HCT116 (cell line): ENCODE measurements around the gene HEY2. TPM values are rescaled to one million over a fixed set of nuclear protein-coding genes. Genes with fewer than 3 reads are reported as not detected.

Experiments used
- ATAC-seq: fragments of 200-7000 bp; cut with Tn5 transposase; 2 replicates; pipeline ENCODE4 v1.9.1; 2020; ENCODE audit warnings: mild to moderate bottlenecking, moderate library complexity
- BruUV-seq: library from RNA; stranded (reverse); fragments of 400-500 nt; replicated peaks from 2 replicates; lab custom pipeline; 2021; lab: Mats Ljungman, UMichigan
- CTCF ChIA-PET: fragments of 300-600 bp; sonication (Branson Sonifier 250); formaldehyde crosslinking; loops from one replicate; lab custom pipeline; 2021; ENCODE audit warnings: antibody characterized with exemption; lab: Charles Lee
- POLR2A ChIA-PET: fragments of 300-600, 350-600 bp; sonication (Branson Sonifier 250); formaldehyde crosslinking; loops from one replicate; lab custom pipeline; 2021; ENCODE audit warnings: antibody characterized with exemption; lab: Charles Lee
- RAD21 ChIA-PET, 2 experiments: fragments of 300-600 bp; sonication (Branson Sonifier 250); formaldehyde crosslinking; loops; one replicate each; lab custom pipeline; 2023; ENCODE audit warnings: low total read pairs in 2 of 2; ENCODE audit not compliant: uncharacterized antibody in 2 of 2, unreplicated experiment in 2 of 2, low non-redundant PET in 1 of 2; lab: Charles Lee
- DNase-seq: peaks from one replicate; pipeline ENCODE4 v3.0.0-alpha.2; 2010; ENCODE audit warnings: low read depth, low spot score
- H2AFZ ChIP-seq: fragments of 200-600 bp; shearing (Covaris generic), sonication (generic); 2 replicates; pipeline ENCODE4 v1.6.1; 2017; ENCODE audit warnings: low read depth, mixed run types, mixed read lengths, antibody characterized with exemption, low read length; ENCODE audit not compliant: poor library complexity, severe bottlenecking
- H3K27ac ChIP-seq: 2 replicates; pipeline ENCODE4 v1.5.1; 2012; ENCODE audit warnings: low read depth, low read length
- H3K27me3 ChIP-seq: fragments of 200-600 bp; sonication (generic); 2 replicates; pipeline ENCODE4 v1.6.1; 2016; ENCODE audit warnings: mixed run types, low read length, mixed read lengths; ENCODE audit not compliant: insufficient read depth
- H3K36me3 ChIP-seq, 2 experiments: fragments of 200-500 bp in 1 of 2; fragments of 200-600 bp in 1 of 2; sonication (Bioruptor generic) in 1 of 2; sonication (generic) in 1 of 2; 2 replicates each; pipeline versions ENCODE4 v1.5.1 to v1.6.1; 2014 to 2016; ENCODE audit warnings: low read length in 2 of 2, inconsistent platforms in 1 of 2, mixed read lengths in 1 of 2, mixed run types in 1 of 2; ENCODE audit not compliant: insufficient read depth in 2 of 2, control insufficient read depth in 1 of 2
- H3K4me1 ChIP-seq, 2 experiments: fragments of 200-600 bp in 1 of 2; sonication (generic) in 1 of 2; 2 replicates each; pipeline versions ENCODE4 v1.5.1 to v1.6.1; 2012 to 2017; ENCODE audit warnings: low read length in 2 of 2, inconsistent platforms in 1 of 2, mild to moderate bottlenecking in 1 of 2, mixed read lengths in 1 of 2, mixed run types in 1 of 2, moderate library complexity in 1 of 2; ENCODE audit not compliant: insufficient read depth in 2 of 2, control insufficient read depth in 1 of 2
- H3K4me2 ChIP-seq: fragments of 200-600 bp; sonication (generic); 2 replicates; pipeline ENCODE4 v1.6.1; 2017; ENCODE audit warnings: mixed run types, low read length, mixed read lengths
- H3K4me3 ChIP-seq, 2 experiments: fragments of 200-600 bp in 1 of 2; sonication (generic) in 1 of 2; replicated peaks in 1 of 2; 2 replicates each; pipeline ENCODE4 v1.5.1; 2011 to 2016; ENCODE audit warnings: low read length in 2 of 2, control low read depth in 1 of 2, low read depth in 1 of 2, mild to moderate bottlenecking in 1 of 2, mixed read lengths in 1 of 2, mixed run types in 1 of 2
- H3K79me2 ChIP-seq: fragments of 200-600 bp; sonication (generic); 2 replicates; pipeline ENCODE4 v1.6.1; 2017; ENCODE audit warnings: mild to moderate bottlenecking, mixed run types, low read length, moderate library complexity, mixed read lengths; ENCODE audit not compliant: insufficient read depth
- H3K9ac ChIP-seq: fragments of 200-600 bp; sonication (generic); 2 replicates; pipeline ENCODE4 v1.6.1; 2016; ENCODE audit warnings: low read length, mixed read lengths
- H3K9me2 ChIP-seq: fragments of 200-600 bp; sonication (generic), shearing (Covaris generic); 2 replicates; pipeline ENCODE4 v1.6.1; 2017; ENCODE audit warnings: mixed run types, mild to moderate bottlenecking, moderate library complexity; ENCODE audit not compliant: insufficient read depth
- H3K9me3 ChIP-seq, 2 experiments: fragments of 200-500 bp in 1 of 2; fragments of 200-600 bp in 1 of 2; sonication (Bioruptor generic) in 1 of 2; sonication (generic) in 1 of 2; 2 replicates each; pipeline ENCODE4 v1.6.1; 2014 to 2017; ENCODE audit warnings: low read length in 2 of 2, mixed read lengths in 2 of 2, inconsistent platforms in 1 of 2, low read depth in 1 of 2, mild to moderate bottlenecking in 1 of 2, mixed run types in 1 of 2, moderate library complexity in 1 of 2; ENCODE audit not compliant: control insufficient read depth in 1 of 2, insufficient read depth in 1 of 2
- H4K20me1 ChIP-seq: fragments of 200-600 bp; sonication (generic), shearing (Covaris generic); 2 replicates; pipeline ENCODE4 v1.6.1; 2017; ENCODE audit warnings: mixed run types, mild to moderate bottlenecking, moderate library complexity; ENCODE audit not compliant: insufficient read depth
- ATF3 ChIP-seq: IDR thresholded peaks from 2 replicates; pipeline ENCODE4 v1.6.1; 2012
- CBX3 ChIP-seq: IDR thresholded peaks from 2 replicates; pipeline ENCODE4 v1.6.1; 2012; ENCODE audit warnings: low read depth
- ELF1 ChIP-seq: IDR thresholded peaks from 2 replicates; pipeline ENCODE4 v1.6.1; 2012; ENCODE audit warnings: low read depth, borderline replicate concordance
- EZH2 ChIP-seq: fragments of 200-600 bp; sonication (generic); IDR thresholded peaks from 2 replicates; pipeline ENCODE4 v1.6.1; 2017; ENCODE audit warnings: antibody characterized with exemption, mixed run types
- FOSL1 ChIP-seq: IDR thresholded peaks from 2 replicates; pipeline ENCODE4 v1.6.1; 2012; ENCODE audit warnings: low read depth
- JUND ChIP-seq: IDR thresholded peaks from 2 replicates; pipeline ENCODE4 v1.6.1; 2012
- POLR2AphosphoS5 ChIP-seq: IDR thresholded peaks from 2 replicates; pipeline ENCODE4 v1.6.1; 2011; ENCODE audit warnings: mild to moderate bottlenecking, low read depth, low read length, moderate library complexity
- SP1 ChIP-seq: IDR thresholded peaks from 2 replicates; pipeline ENCODE4 v1.6.1; 2012; ENCODE audit warnings: low read depth
- ZBTB33 ChIP-seq: IDR thresholded peaks from 2 replicates; pipeline ENCODE4 v1.6.1; 2011; ENCODE audit warnings: mild to moderate bottlenecking, low read length, moderate library complexity; ENCODE audit not compliant: insufficient replicate concordance; ENCODE audit errors: extremely low read depth
- ZFX ChIP-seq: fragments of 450-650 bp; IDR thresholded peaks from 2 replicates; pipeline ENCODE4 v1.6.1; 2017
- ZNF274 ChIP-seq: fragments of 200-500 bp; sonication (Bioruptor generic); IDR thresholded peaks from 2 replicates; pipeline ENCODE4 v1.6.1; 2014; ENCODE audit warnings: mild to moderate bottlenecking, low read depth, low read length, inconsistent platforms
- intact Hi-C: fragments of 100-400 bp; cut with micrococcal nuclease; formaldehyde crosslinking; loops from 2 replicates; pipeline ENCODE4 v1.10.0; 2022
- total RNA-seq: library from RNA; stranded (reverse); gene quantifications from one replicate; pipeline ENCODE4 v1.2.1, GENCODE V29; 2021; ENCODE audit not compliant: unreplicated experiment

Gene HEY2
- total RNA-seq, 1 experiment from 2014 or later, result not detected

DNA sequence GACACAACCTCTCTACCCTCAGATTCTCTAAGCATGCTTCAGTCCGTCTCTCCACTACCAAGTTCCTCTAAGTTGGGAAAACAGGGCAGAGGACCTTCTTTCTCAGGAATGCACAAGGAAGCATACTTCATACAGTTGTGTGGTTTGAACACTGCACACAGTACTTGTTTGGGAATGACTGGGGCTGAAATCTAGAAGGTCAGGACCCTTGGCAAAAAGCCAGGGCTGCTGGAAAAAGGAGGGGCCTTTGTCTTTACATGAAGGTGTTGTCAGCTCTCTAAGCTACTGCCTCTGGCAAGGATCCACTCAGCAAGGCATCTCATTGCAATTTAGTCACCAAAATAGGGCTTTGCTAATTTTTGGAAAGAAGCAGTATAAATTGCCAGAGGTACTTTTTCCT is 20.7 kb upstream of the HEY2 start:
- Histone ChIP-seq H3K36me3 (no peaks in the 10 kb centered on the region), H3K9me2 (no peaks in the 10 kb centered on the region), H2AFZ (no peak overlapping the region), H3K4me3 (no peak overlapping the region), H3K27ac (no peak overlapping the region), H3K4me1 (no peaks in the 10 kb centered on the region), H3K9me3 (no peaks in the 10 kb centered on the region), H3K79me2 (no peaks in the 10 kb centered on the region), H3K9ac (no peak overlapping the region), H4K20me1 (no peaks in the 10 kb centered on the region), H3K4me2 (no peak overlapping the region), H3K27me3 (peaks cover 24% of the 10 kb centered on the region)
- ATAC-seq (no peak), DNase-seq (no peak)
- BruUV-seq, result no TSS peak
- no peak for TF ChIP-seq CBX3
- TF ChIP-seq ATF3, result no peak
- TF ChIP-seq EZH2, result no peak
- no peak for TF ChIP-seq POLR2AphosphoS5
- RAD21 ChIA-PET, result no interaction called here
- intact Hi-C loops, result no loop called here
- POLR2A ChIA-PET, result no interaction called here
- CTCF ChIA-PET, result no interaction called here

DNA sequence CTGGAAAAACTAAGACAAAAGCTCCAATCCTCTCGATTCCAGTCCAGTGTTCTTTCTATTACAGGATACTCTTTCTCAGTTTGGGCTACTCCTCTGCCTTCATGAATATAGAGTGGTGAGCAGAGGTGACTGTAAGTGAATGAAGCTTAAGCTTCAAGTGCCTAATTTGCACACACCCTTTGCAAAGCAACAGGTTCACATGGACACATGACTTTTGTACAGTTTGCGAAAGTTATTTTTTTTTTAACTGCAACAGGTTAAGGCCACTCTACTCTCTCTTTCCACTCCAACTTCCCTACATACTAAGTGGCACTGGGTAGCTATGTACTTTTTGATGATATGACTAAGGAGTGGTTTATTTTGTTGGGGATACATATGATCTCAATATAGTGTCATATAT is 19.4 kb upstream of the HEY2 start:
- no peaks in the 10 kb centered on the region for H3K9me2 ChIP-seq
- H3K27me3 ChIP-seq, result peaks cover 34% of the 10 kb centered on the region
- RAD21 ChIA-PET, result no interaction called here
- H3K79me2 ChIP-seq, result no peaks in the 10 kb centered on the region
- no peaks in the 10 kb centered on the region for H3K4me1 ChIP-seq
- H3K27ac ChIP-seq, result no peak overlapping the region
- no peak overlapping the region for H2AFZ ChIP-seq
- H3K4me2 ChIP-seq, result no peak overlapping the region
- no peak for TF ChIP-seq ZBTB33
- no peak for TF ChIP-seq FOSL1
- TF ChIP-seq JUND, result no peak
- TF ChIP-seq ZNF274, result no peak
- no peak for TF ChIP-seq SP1
- TF ChIP-seq ZFX, result no peak
- TF ChIP-seq ELF1, result no peak
- no peak for TF ChIP-seq EZH2
- TF ChIP-seq, all 23 proteins: peak for 0
- no peak for ATAC-seq
- Histone ChIP-seq H3K36me3 (no peaks in the 10 kb centered on the region), H4K20me1 (no peaks in the 10 kb centered on the region), H3K9me3 (no peaks in the 10 kb centered on the region), H3K9ac (no peak overlapping the region), H3K4me3 (no peak overlapping the region)
- ChIA-PET POLR2A (no interaction called here), CTCF (no interaction called here)
- no TSS peak for BruUV-seq
- intact Hi-C loops, result no loop called here
- no peak for DNase-seq
